ENCODE data around the gene DNAI2. TPM values are rescaled to one million over a fixed set of nuclear protein-coding genes. Genes with fewer than 3 reads are reported as not detected.

The DNAI2 gene
- total RNA-seq, 2 donors from 2014 or later = not detected

GRCh38 chr17:74231928-74232907, 41.8 kb upstream of the DNAI2 start:
- Histone ChIP-seq H3K9me3 (ENCODE audit: control insufficient read depth, low read length) (no peaks in the 10 kb centered on the region), H3K4me1 (ENCODE audit: control insufficient read depth, insufficient read depth, low read length) (peaks cover 4% of the 10 kb centered on the region), H3K36me3 (ENCODE audit: control insufficient read depth, insufficient read depth, low read length) (no peaks in the 10 kb centered on the region), H3K4me3 (ENCODE audit: low read length) (no peak overlapping the region), H3K27me3 (ENCODE audit: control insufficient read depth, insufficient read depth, low read length, poor library complexity, severe bottlenecking) (no peaks in the 10 kb centered on the region), H3K9ac (ENCODE audit: extremely low read depth, low read length, poor library complexity, severe bottlenecking) (no peak overlapping the region), H3K27ac (ENCODE audit: low read depth, low read length) (no peak overlapping the region)
- H3K4me3 Mint-ChIP-seq = no peak overlapping the region
- no peaks in the 10 kb centered on the region for H3K36me3 Mint-ChIP-seq (ENCODE audit: low read depth)
- no peaks in the 10 kb centered on the region for H3K27me3 Mint-ChIP-seq (ENCODE audit: insufficient read depth)
- 86 to 94% methylated on average over 15 to 17 of the region's 17 CpGs for WGBS, 2 experiments (ENCODE audit: insufficient coverage in 1 of 2, insufficient read length in 1 of 2)
- H3K9me3 Mint-ChIP-seq = no peaks in the 10 kb centered on the region
- TF ChIP-seq CTCF (conservative IDR thresholded peaks at IDR 0.05) = no peak
- no peak for DNase-seq
- H3K4me1 Mint-ChIP-seq = peaks cover 16% of the 10 kb centered on the region
- no peak overlapping the region for H3K27ac Mint-ChIP-seq

- Histone ChIP-seq H3K36me3 (ENCODE audit: control insufficient read depth, insufficient read depth, low read length) (no peaks in the 10 kb centered on the region), H3K4me3 (ENCODE audit: low read length) (no peak overlapping the region), H3K27me3 (ENCODE audit: control insufficient read depth, insufficient read depth, low read length, poor library complexity, severe bottlenecking) (no peaks in the 10 kb centered on the region), H3K9ac (ENCODE audit: extremely low read depth, low read length, poor library complexity, severe bottlenecking) (no peak overlapping the region), H3K27ac (ENCODE audit: low read depth, low read length) (no peak overlapping the region), H3K9me3 (ENCODE audit: control insufficient read depth, low read length) (no peaks in the 10 kb centered on the region), H3K4me1 (ENCODE audit: control insufficient read depth, insufficient read depth, low read length) (peaks cover 4% of the 10 kb centered on the region)
- H3K27ac Mint-ChIP-seq = no peak overlapping the region
- no peak overlapping the region for H3K4me3 Mint-ChIP-seq
- no peaks in the 10 kb centered on the region for H3K36me3 Mint-ChIP-seq (ENCODE audit: low read depth)
- H3K27me3 Mint-ChIP-seq (ENCODE audit: insufficient read depth) = no peaks in the 10 kb centered on the region
- TF ChIP-seq CTCF (conservative IDR thresholded peaks at IDR 0.05) = no peak
- H3K4me1 Mint-ChIP-seq = peaks cover 16% of the 10 kb centered on the region
- WGBS, 2 experiments (ENCODE audit: insufficient coverage in 1 of 2, insufficient read length in 1 of 2) = 80 to 86% methylated on average over 5 to 8 of the region's 8 CpGs
- DNase-seq = no peak
- H3K9me3 Mint-ChIP-seq = no peaks in the 10 kb centered on the region
Observed at GRCh38 chr17:74233937-74234336, 40.1 kb upstream of the DNAI2 start.

- Mint-ChIP-seq H3K4me1 (peaks cover 16% of the 10 kb centered on the region), H3K4me3 (no peak overlapping the region)
Observed at GRCh38 chr17:74234486-74234885, 39.5 kb upstream of the DNAI2 start.

More at GRCh38 chr17:74234486-74234885, 39.5 kb upstream of the DNAI2 start:
- Mint-ChIP-seq H3K27me3 (ENCODE audit: insufficient read depth) (no peaks in the 10 kb centered on the region), H3K9me3 (no peaks in the 10 kb centered on the region), H3K27ac (no peak overlapping the region), H3K36me3 (ENCODE audit: low read depth) (no peaks in the 10 kb centered on the region)
- Histone ChIP-seq H3K4me3 (ENCODE audit: low read length) (no peak overlapping the region), H3K27me3 (ENCODE audit: control insufficient read depth, insufficient read depth, low read length, poor library complexity, severe bottlenecking) (no peaks in the 10 kb centered on the region), H3K9me3 (ENCODE audit: control insufficient read depth, low read length) (no peaks in the 10 kb centered on the region), H3K9ac (ENCODE audit: extremely low read depth, low read length, poor library complexity, severe bottlenecking) (no peak overlapping the region), H3K36me3 (ENCODE audit: control insufficient read depth, insufficient read depth, low read length) (no peaks in the 10 kb centered on the region), H3K27ac (ENCODE audit: low read depth, low read length) (no peak overlapping the region), H3K4me1 (ENCODE audit: control insufficient read depth, insufficient read depth, low read length) (peaks cover 4% of the 10 kb centered on the region)
- WGBS, 2 experiments (ENCODE audit: insufficient coverage in 1 of 2, insufficient read length in 1 of 2) = 100% methylated on average over 1 of the region's 1 CpG; no CpG with 5 or more reads in 1 of the 2 experiments
- DNase-seq = no peak
- TF ChIP-seq CTCF (conservative IDR thresholded peaks at IDR 0.05) = no peak
